HCT116 (cell line): ENCODE data around the gene SLC30A7.

Experiments used
- EZH2 ChIP-seq: fragments of 200-600 bp; sonication (generic); IDR thresholded peaks from 2 replicates; pipeline ENCODE4 v1.6.1; 2017; ENCODE audit warnings: antibody characterized with exemption, mixed run types
- POLR2A ChIP-seq: IDR thresholded peaks from 2 replicates; pipeline ENCODE4 v1.7.0; 2011; ENCODE audit warnings: borderline replicate concordance; ENCODE audit not compliant: insufficient read depth, insufficient read length; ENCODE audit errors: extremely low read depth
- RAD21 ChIP-seq: IDR thresholded peaks from 2 replicates; pipeline ENCODE4 v1.6.1; 2012; ENCODE audit warnings: low read depth, mild to moderate bottlenecking
- SIN3A ChIP-seq: IDR thresholded peaks from 2 replicates; pipeline ENCODE4 v1.6.1; 2012; ENCODE audit warnings: low read depth
- SP1 ChIP-seq: IDR thresholded peaks from 2 replicates; pipeline ENCODE4 v1.6.1; 2012; ENCODE audit warnings: low read depth
- TF ChIP-seq, protein P1 (sequence below): IDR thresholded peaks from 2 replicates; pipeline ENCODE4 v1.6.1; 2011; ENCODE audit warnings: mild to moderate bottlenecking, low read length, moderate library complexity; ENCODE audit not compliant: insufficient replicate concordance; ENCODE audit errors: extremely low read depth
- TF ChIP-seq, protein P2 (sequence below), 3 experiments: fragments of 200-600 bp in 1 of 3; sonication (generic) in 1 of 3; IDR thresholded peaks in 2 of 3; conservative IDR thresholded peaks in 1 of 3; 2 replicates each; pipeline ENCODE4 v1.5.1; 2012 to 2017; ENCODE audit warnings: low read depth in 2 of 3, low read length in 2 of 3, antibody characterized with exemption in 1 of 3, borderline replicate concordance in 1 of 3, control low read depth in 1 of 3, mild to moderate bottlenecking in 1 of 3, mixed read lengths in 1 of 3, mixed run types in 1 of 3, moderate library complexity in 1 of 3; ENCODE audit not compliant: insufficient read depth in 1 of 3

DNA sequence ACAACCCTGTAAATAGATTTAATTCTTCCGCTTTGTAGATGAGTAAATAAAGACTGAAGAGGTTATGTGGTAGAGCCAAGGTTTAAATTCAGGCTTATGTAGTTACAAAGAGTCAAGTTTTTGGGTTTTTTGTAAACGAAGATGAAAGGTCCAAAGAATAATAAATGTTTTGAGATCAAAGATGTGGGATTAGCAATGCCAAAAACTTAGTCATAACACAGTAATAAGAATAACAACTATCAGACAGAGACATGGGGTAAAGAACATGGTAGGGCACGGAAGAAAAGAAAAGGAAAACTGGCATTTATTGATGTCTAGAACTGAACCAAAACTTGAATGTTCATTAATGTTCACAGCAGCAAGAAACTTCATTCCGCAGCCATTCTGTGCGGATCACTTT is 44.2 kb upstream of the SLC30A7 start:
- TF ChIP-seq, protein P1, sequence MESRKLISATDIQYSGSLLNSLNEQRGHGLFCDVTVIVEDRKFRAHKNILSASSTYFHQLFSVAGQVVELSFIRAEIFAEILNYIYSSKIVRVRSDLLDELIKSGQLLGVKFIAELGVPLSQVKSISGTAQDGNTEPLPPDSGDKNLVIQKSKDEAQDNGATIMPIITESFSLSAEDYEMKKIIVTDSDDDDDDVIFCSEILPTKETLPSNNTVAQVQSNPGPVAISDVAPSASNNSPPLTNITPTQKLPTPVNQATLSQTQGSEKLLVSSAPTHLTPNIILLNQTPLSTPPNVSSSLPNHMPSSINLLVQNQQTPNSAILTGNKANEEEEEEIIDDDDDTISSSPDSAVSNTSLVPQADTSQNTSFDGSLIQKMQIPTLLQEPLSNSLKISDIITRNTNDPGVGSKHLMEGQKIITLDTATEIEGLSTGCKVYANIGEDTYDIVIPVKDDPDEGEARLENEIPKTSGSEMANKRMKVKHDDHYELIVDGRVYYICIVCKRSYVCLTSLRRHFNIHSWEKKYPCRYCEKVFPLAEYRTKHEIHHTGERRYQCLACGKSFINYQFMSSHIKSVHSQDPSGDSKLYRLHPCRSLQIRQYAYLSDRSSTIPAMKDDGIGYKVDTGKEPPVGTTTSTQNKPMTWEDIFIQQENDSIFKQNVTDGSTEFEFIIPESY = no peak
- no peak for TF ChIP-seq POLR2A
- no peak for TF ChIP-seq SIN3A
- TF ChIP-seq, protein P2, sequence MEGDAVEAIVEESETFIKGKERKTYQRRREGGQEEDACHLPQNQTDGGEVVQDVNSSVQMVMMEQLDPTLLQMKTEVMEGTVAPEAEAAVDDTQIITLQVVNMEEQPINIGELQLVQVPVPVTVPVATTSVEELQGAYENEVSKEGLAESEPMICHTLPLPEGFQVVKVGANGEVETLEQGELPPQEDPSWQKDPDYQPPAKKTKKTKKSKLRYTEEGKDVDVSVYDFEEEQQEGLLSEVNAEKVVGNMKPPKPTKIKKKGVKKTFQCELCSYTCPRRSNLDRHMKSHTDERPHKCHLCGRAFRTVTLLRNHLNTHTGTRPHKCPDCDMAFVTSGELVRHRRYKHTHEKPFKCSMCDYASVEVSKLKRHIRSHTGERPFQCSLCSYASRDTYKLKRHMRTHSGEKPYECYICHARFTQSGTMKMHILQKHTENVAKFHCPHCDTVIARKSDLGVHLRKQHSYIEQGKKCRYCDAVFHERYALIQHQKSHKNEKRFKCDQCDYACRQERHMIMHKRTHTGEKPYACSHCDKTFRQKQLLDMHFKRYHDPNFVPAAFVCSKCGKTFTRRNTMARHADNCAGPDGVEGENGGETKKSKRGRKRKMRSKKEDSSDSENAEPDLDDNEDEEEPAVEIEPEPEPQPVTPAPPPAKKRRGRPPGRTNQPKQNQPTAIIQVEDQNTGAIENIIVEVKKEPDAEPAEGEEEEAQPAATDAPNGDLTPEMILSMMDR (IDR thresholded peaks at IDR 0.05 in 2 of 3, conservative IDR thresholded peaks at IDR 0.05 in 1 of 3; ENCODE audit: borderline replicate concordance in 1 of 3, insufficient read depth in 1 of 3, low read depth in 2 of 3, low read length in 2 of 3) = no peak
- no peak for TF ChIP-seq EZH2
- TF ChIP-seq SP1 = no peak
- TF ChIP-seq RAD21 = no peak
